HG03280 (cell line): Measurements from ENCODE around the gene ZFAND3.

Source experiments
- ATAC-seq: cut with Tn5 transposase; IDR thresholded peaks from one replicate; pipeline ENCODE4 v1.9.1; 2021; ENCODE audit warnings: mild to moderate bottlenecking, moderate library complexity; ENCODE audit not compliant: unreplicated experiment

The ZFAND3 gene

DNA sequence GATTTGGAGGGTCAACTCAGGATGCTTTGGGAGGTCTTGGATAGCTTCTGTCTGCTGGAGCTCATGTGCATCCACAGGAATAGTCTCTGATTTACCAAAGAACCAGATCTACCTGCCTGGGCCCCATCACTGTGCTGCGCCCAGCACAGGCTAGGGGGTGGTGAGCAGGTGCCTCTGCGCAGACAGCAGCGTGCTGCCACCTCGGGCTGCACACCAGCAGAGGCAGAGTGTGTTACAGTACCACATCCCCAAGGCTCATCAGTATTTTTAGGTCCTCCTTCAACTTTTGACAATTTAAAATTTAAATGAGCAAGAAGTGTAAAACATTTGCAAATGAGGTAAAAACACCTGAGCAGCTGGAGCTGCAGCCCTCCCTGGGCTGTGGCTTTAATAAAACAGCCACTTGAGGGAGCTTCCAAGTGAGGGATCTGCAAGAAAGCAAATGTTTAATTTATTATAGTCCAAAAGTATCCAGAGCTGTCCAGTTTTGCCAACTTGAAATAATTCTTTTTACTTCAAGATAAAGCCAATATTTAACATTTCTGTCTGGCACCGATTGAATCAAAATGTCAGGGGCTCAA lies 324.9 kb downstream of the ZFAND3 start:
- no peak for ATAC-seq

- ATAC-seq: no peak
Measured at GRCh38 chr6:38146021-38146733, 326.6 kb downstream of the ZFAND3 start.

- no peak for ATAC-seq
Measured at GRCh38 chr6:38146734-38147027, 327.2 kb downstream of the ZFAND3 start.

DNA sequence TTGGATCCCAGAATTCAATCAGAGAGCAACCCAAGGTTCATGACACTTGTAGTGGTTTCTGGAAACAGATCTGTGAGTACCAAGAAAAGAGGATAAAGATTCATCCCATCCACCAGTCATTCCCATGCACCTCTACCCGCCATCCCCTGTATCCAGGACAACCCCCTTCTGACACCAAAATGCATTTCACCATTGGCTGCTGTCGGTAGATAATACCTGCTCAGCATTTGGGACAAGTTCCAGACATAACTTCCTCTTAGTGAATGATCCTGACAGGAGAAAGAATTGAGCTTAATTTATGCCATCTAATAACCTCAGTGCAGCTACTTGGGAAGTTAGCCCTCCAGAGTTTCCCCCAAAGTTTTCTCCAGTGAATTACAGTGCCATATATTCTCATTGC lies 329.1 kb downstream of the ZFAND3 start:
- no peak for ATAC-seq

- ATAC-seq: no peak
Measured at GRCh38 chr6:38149531-38149930, 330.0 kb downstream of the ZFAND3 start.

GRCh38 chr6:38150021-38150420 lies 330.5 kb downstream of the ZFAND3 start:
- ATAC-seq: no peak

GRCh38 chr6:38150681-38151296 lies 331.3 kb downstream of the ZFAND3 start:
- no peak for ATAC-seq

GRCh38 chr6:38151580-38152500 lies 332.3 kb downstream of the ZFAND3 start:
- ATAC-seq: no peak

GRCh38 chr6:38152620-38153019 lies 333.1 kb downstream of the ZFAND3 start:
- ATAC-seq: no peak

GRCh38 chr6:38153076-38153797 lies 333.7 kb downstream of the ZFAND3 start:
- ATAC-seq: no peak

- ATAC-seq: no peak
Measured at GRCh38 chr6:38153798-38154345, 334.3 kb downstream of the ZFAND3 start.

DNA sequence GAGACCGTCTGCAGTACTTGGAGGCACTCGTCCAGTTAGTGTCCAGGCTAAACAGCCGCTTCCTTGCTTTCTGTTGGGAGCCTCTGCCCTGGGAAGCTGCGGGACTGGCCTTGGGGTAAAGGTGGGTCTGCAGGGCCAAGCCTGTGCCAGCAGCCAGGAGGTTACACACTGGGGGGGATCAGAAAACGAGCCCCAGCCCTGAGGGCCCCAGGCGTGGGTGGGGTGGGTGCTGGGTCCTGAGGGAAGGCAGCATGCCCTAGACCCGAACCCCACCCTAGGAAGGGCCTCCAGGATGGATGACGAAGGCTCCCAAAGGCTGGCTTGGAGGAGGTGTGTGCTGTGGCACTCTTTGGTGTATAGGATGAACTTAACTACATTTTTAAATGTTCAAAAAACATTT lies 335.2 kb downstream of the ZFAND3 start:
- no peak for ATAC-seq

- no peak for ATAC-seq
Measured at GRCh38 chr6:38155144-38155543, 335.6 kb downstream of the ZFAND3 start.

GRCh38 chr6:38155621-38156204 lies 336.2 kb downstream of the ZFAND3 start:
- no peak for ATAC-seq

GRCh38 chr6:38156818-38157565 lies 337.5 kb downstream of the ZFAND3 start:
- ATAC-seq: no peak

GRCh38 chr6:38157905-38158304 lies 338.4 kb downstream of the ZFAND3 start:
- no peak for ATAC-seq

DNA sequence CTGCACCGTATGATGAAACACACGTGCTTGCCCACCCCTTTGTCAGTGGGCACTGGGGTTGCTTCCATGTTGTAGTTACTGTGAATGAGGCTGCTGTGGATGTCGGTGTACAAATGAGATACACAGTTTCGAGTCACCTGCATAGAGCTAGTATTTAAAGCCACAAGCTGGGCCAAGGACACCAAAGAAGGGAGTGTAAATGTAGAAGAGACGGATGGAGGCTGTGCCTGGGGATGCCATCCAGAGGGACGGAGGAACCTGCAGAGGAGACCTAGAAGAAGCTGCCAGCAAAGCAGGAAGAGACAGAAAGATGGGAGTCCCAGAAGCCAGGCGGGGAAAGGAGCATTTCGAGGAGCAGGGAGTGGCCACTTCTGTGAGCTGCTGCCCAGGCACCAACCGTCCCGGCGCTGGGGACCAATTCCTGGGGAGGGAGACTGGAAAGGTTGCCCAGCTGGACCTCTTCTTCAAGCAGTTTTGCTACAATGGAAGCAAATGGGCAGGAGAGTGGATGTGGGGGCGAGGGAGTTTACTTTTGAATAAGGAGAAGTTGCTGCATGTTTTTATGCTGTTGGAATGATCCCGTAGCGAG lies 339.3 kb downstream of the ZFAND3 start:
- ATAC-seq: no peak

DNA sequence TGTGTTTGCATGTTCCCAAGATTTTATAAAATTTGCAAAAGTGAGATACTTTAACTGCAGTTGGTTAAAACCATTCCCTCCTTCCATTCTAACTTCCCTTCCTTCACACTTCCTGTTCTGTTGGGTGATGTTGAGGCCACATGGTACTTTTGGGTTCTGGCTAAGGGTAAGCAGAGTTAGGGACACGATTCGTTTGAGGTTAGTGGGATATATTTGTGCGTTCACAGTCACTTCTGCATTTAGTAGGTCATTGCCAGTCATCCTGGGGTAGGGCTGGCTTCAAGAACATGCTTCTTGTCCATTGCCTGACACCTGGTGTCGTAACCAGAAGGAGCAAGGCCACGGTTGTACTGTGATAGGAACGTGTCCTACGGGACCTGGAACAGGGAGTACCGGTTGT lies 340.1 kb downstream of the ZFAND3 start:
- no peak for ATAC-seq

GRCh38 chr6:38160831-38161230 lies 341.3 kb downstream of the ZFAND3 start:
- no peak for ATAC-seq
